ENCODE data around the gene CYTH1. TPM values are rescaled to one million over a fixed set of nuclear protein-coding genes. Genes with fewer than 3 reads are reported as not detected.
A peak's percentile ranks its signal among the peaks of the same experiment; 100 is the strongest.

CYTH1 gene
- total RNA-seq, 1 experiment from 2014 or later, result 9.7 TPM

GRCh38 chr17:78794399-78794798 is 12.3 kb upstream of the CYTH1 start:
- no peak for DNase-seq
- no peak overlapping the region for H2BK12ac ChIP-seq (ENCODE audit: insufficient read length, low read depth, low read length)
- H2AK5ac ChIP-seq (ENCODE audit: insufficient read length, low read length), result no peak overlapping the region
- H3K79me2 ChIP-seq (ENCODE audit: insufficient read depth, low read length), result no peaks in the 10 kb centered on the region; the same call in 1 of the 2 replicates
- no peaks in the 10 kb centered on the region for H3K27me3 ChIP-seq (ENCODE audit: insufficient read depth, low read length)
- H3K36me3 Mint-ChIP-seq (ENCODE audit: insufficient read depth in 1 of 3, low read depth in 3 of 3), result peaks cover 32 to 81% (median 65%) of the 10 kb centered on the region in 3 experiments
- H4K91ac ChIP-seq (ENCODE audit: insufficient read length, low read depth, low read length), result no peak overlapping the region
- no peaks in the 10 kb centered on the region for H3K4me1 ChIP-seq (ENCODE audit: insufficient read depth, low read length)
- H3K56ac ChIP-seq (ENCODE audit: insufficient read length, low read depth, low read length), result no peak overlapping the region
- H3K4me2 ChIP-seq (ENCODE audit: insufficient read depth, insufficient read length, low read length), result no peak overlapping the region
- H3K27ac ChIP-seq (ENCODE audit: insufficient read length, low read depth, low read length), result no peak overlapping the region
- no peak overlapping the region for H4K8ac ChIP-seq (replicated peaks; ENCODE audit: insufficient read length, low read depth, low read length)
- H4K20me1 ChIP-seq (ENCODE audit: control insufficient read depth, insufficient read depth, insufficient read length), result no peaks in the 10 kb centered on the region
- no peaks in the 10 kb centered on the region for H3K9me3 ChIP-seq (ENCODE audit: control insufficient read depth, low read depth, low read length)
- H4K5ac ChIP-seq (ENCODE audit: insufficient read length, low read depth, low read length), result no peak overlapping the region
- no peaks in the 10 kb centered on the region for H3K23me2 ChIP-seq (ENCODE audit: insufficient read length, low read depth, low read length, poor library complexity, severe bottlenecking)
- no peak overlapping the region for H3T11ph ChIP-seq (ENCODE audit: low read length)
- no peak overlapping the region for H2BK20ac ChIP-seq (ENCODE audit: low read depth, low read length, poor library complexity, severe bottlenecking)
- H2BK15ac ChIP-seq (ENCODE audit: low read depth, low read length), result no peak overlapping the region
- WGBS (ENCODE audit: extremely low coverage, insufficient read length, low lambda C conversion rate), result no CpG with 5 or more reads among the region's 16 CpGs
- H3K27me3 Mint-ChIP-seq (ENCODE audit: low read depth), result no peaks in the 10 kb centered on the region
- no peak overlapping the region for H3K9ac ChIP-seq (ENCODE audit: extremely low read depth, insufficient read length, low read length)
- TF ChIP-seq CTCF (conservative IDR thresholded peaks at IDR 0.05), result no peak
- H2BK120ac ChIP-seq (ENCODE audit: low read depth, low read length, poor library complexity, severe bottlenecking), result no peak overlapping the region
- no peak overlapping the region for H2AFZ ChIP-seq (ENCODE audit: low read length)
- no peak overlapping the region for H3K23ac ChIP-seq (ENCODE audit: insufficient read length, low read depth, low read length)
- H3K79me1 ChIP-seq (ENCODE audit: insufficient read depth, low read depth, low read length, poor library complexity, severe bottlenecking), result no peaks in the 10 kb centered on the region
- no peak overlapping the region for H2BK5ac ChIP-seq (ENCODE audit: insufficient read length, low read length)
- no peak overlapping the region for H3K14ac ChIP-seq (ENCODE audit: insufficient read depth, low read length)
- no peak overlapping the region for H3K4me3 Mint-ChIP-seq
- no peak overlapping the region for H3K4ac ChIP-seq (ENCODE audit: low read depth, low read length)
- H3K27ac Mint-ChIP-seq, result peak overlapping the region; percentile 1 to 28 (median 15); a peak in 5 of 7 replicates
- H3K18ac ChIP-seq (ENCODE audit: insufficient read length, low read depth, low read length), result no peak overlapping the region
- H3K4me1 Mint-ChIP-seq, result peaks cover 7 to 10% of the 10 kb centered on the region in 2 experiments
- no peaks in the 10 kb centered on the region for H3K9me3 Mint-ChIP-seq
